Activated B cell treated with CpG ODN at 0.5 μM for 24 hours (primary cell): Measurements from ENCODE around the gene HIP1R. TPM values are rescaled to one million over a fixed set of nuclear protein-coding genes. Genes with fewer than 3 reads are reported as not detected.

ENCODE experiments used
- ATAC-seq: fragments of 200-7000 bp; cut with Tn5 transposase; one replicate; pipeline ENCODE4 v1.10.0; 2021; ENCODE audit warnings: low read depth, mild to moderate bottlenecking, moderate library complexity
- CTCF ChIA-PET: fragments of 350-600 bp; sonication (Branson Sonifier 250); formaldehyde crosslinking; loops from one replicate; lab custom pipeline; 2021; ENCODE audit warnings: antibody characterized with exemption; lab: Charles Lee
- POLR2A ChIA-PET: fragments of 350-600 bp; sonication (Branson Sonifier 250); formaldehyde crosslinking; loops from one replicate; lab custom pipeline; 2021; ENCODE audit warnings: antibody characterized with exemption; lab: Charles Lee
- DNase-seq: peaks from one replicate; pipeline ENCODE4 v3.0.0; 2022
- H3K27ac Mint-ChIP-seq: one replicate; pipeline ENCODE4 v1.8.0; 2020; ENCODE audit warnings: mixed read lengths
- H3K27me3 Mint-ChIP-seq: one replicate; pipeline ENCODE4 v1.8.0; 2021; ENCODE audit warnings: mixed read lengths
- H3K36me3 Mint-ChIP-seq: one replicate; pipeline ENCODE4 v1.8.0; 2021; ENCODE audit warnings: low read depth, mixed read lengths
- H3K4me1 Mint-ChIP-seq: one replicate; pipeline ENCODE4 v1.8.0; 2021; ENCODE audit warnings: mixed read lengths
- H3K4me3 Mint-ChIP-seq: one replicate; pipeline ENCODE4 v1.8.0; 2020; ENCODE audit warnings: mild to moderate bottlenecking, mixed read lengths
- H3K9me3 Mint-ChIP-seq: one replicate; pipeline ENCODE4 v1.8.0; 2020; ENCODE audit warnings: mixed read lengths
- intact Hi-C: fragments of 100-400 bp; cut with micrococcal nuclease; formaldehyde crosslinking; loops from one replicate; pipeline ENCODE4 v1.15.1; 2024
- total RNA-seq: library from RNA; stranded (reverse); gene quantifications from 2 replicates; pipeline ENCODE4 v1.2.3, GENCODE V29; 2022
- TF ChIP-seq, protein P1 (sequence below): fragments of 200-600 bp; IDR thresholded peaks from one replicate; pipeline ENCODE4 v1.8.0; 2022; ENCODE audit warnings: antibody characterized with exemption, mild to moderate bottlenecking

Gene HIP1R
- total RNA-seq, 1 donor from 2014 or later = 154 TPM

DNA sequence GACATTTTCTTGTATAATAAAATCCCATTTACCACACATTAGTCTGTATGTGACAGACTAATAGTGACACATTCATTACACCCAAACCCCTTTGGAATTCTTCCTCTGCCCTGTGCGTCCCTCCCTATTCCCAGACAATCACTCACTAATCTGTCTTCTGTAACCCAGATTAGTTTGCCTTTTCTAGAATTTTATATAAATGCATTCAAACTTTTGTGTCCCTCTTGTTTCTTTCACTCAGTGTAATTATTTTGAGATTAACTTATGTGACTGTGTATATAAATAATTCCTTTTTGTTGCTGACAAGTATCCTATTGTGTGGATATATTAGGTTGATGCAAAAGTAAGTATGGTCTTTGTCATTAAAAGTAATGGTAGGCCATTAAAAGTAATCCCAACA is 27.6 kb upstream of the HIP1R start:
- no peak overlapping the region for H3K4me3 Mint-ChIP-seq
- POLR2A ChIA-PET = no interaction called here
- H3K9me3 Mint-ChIP-seq = no peaks in the 10 kb centered on the region
- no peaks in the 10 kb centered on the region for H3K27me3 Mint-ChIP-seq
- DNase-seq = no peak
- no peak overlapping the region for H3K27ac Mint-ChIP-seq
- H3K36me3 Mint-ChIP-seq = no peaks in the 10 kb centered on the region
- TF ChIP-seq, protein P1, sequence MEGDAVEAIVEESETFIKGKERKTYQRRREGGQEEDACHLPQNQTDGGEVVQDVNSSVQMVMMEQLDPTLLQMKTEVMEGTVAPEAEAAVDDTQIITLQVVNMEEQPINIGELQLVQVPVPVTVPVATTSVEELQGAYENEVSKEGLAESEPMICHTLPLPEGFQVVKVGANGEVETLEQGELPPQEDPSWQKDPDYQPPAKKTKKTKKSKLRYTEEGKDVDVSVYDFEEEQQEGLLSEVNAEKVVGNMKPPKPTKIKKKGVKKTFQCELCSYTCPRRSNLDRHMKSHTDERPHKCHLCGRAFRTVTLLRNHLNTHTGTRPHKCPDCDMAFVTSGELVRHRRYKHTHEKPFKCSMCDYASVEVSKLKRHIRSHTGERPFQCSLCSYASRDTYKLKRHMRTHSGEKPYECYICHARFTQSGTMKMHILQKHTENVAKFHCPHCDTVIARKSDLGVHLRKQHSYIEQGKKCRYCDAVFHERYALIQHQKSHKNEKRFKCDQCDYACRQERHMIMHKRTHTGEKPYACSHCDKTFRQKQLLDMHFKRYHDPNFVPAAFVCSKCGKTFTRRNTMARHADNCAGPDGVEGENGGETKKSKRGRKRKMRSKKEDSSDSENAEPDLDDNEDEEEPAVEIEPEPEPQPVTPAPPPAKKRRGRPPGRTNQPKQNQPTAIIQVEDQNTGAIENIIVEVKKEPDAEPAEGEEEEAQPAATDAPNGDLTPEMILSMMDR = no peak
- H3K4me1 Mint-ChIP-seq = peaks cover 22% of the 10 kb centered on the region
- intact Hi-C loops = no loop called here
- CTCF ChIA-PET = interaction anchor here (1.6 kb wide), 1 partner anchor 27 kb away, joined by 5 read pairs; no protein-coding TSS in a partner anchor
- ATAC-seq = no peak

DNA sequence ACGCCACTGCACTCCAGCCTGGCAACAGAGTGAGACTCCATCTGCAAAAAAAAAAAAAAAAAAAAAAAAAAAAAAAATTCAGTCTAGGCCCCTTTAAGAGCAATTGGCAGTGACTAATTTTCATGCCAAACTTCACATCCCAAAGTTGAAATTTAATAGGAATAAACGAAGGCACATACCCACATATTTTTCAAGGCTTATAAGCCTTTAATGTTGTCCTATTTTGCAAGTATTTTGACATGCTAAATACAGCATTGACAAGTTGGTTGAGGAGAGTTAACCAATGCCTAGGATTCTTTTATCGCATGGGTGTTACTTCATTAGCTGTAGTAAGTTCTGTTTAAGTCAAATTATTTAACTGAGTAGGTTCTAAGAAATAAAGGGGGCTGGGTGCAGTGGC is 23.5 kb upstream of the HIP1R start:
- TF ChIP-seq, protein P1 = no peak
- DNase-seq (no peak), ATAC-seq (no peak)
- intact Hi-C loops = loop anchor here (2.0 kb wide), 1 partner anchor 15 kb away; no protein-coding TSS in a partner anchor
- Mint-ChIP-seq H3K4me1 (peaks cover 55% of the 10 kb centered on the region), H3K36me3 (no peaks in the 10 kb centered on the region), H3K27ac (peak overlapping the region; percentile 61), H3K27me3 (no peaks in the 10 kb centered on the region), H3K4me3 (peak overlapping the region; percentile 11), H3K9me3 (no peaks in the 10 kb centered on the region)
- ChIA-PET POLR2A (interaction anchor here (0.7 to 5.8 kb wide), 4 partner anchors 9 to 59 kb away, joined by 3 to 55 read pairs (median 7); partner anchors contain the start of gene HIP1R), CTCF (interaction anchor here (1.0 kb wide), 1 partner anchor 17 kb away, joined by 3 read pairs; no protein-coding TSS in a partner anchor)

- TF ChIP-seq, protein P1 = no peak
- no peaks in the 10 kb centered on the region for H3K36me3 Mint-ChIP-seq
- H3K27ac Mint-ChIP-seq = peak overlapping the region; percentile 98
- peak; percentile 54 for DNase-seq
- H3K27me3 Mint-ChIP-seq = no peaks in the 10 kb centered on the region
- peak overlapping the region; percentile 86 for H3K4me3 Mint-ChIP-seq
- intact Hi-C loops = loop anchor here (1.0 to 2.0 kb wide), 5 partner anchors 8 to 88 kb away; no protein-coding TSS in a partner anchor
- H3K9me3 Mint-ChIP-seq = no peaks in the 10 kb centered on the region
- H3K4me1 Mint-ChIP-seq = peaks cover 53% of the 10 kb centered on the region
- ChIA-PET CTCF (interaction anchor here (0.8 to 2.1 kb wide), 3 partner anchors 13 to 23 kb away, joined by 3 to 9 read pairs (median 7); partner anchors contain the start of gene HIP1R), POLR2A (interaction anchor here (0.7 to 5.8 kb wide), 7 partner anchors 13 to 1225 kb away, joined by 3 to 55 read pairs (median 7); partner anchors contain the start of gene HIP1R)
- peak; percentile 95 for ATAC-seq
These were observed 21.9 kb upstream of the HIP1R start for GRCh38 chr12:122813310-122813713.

DNA sequence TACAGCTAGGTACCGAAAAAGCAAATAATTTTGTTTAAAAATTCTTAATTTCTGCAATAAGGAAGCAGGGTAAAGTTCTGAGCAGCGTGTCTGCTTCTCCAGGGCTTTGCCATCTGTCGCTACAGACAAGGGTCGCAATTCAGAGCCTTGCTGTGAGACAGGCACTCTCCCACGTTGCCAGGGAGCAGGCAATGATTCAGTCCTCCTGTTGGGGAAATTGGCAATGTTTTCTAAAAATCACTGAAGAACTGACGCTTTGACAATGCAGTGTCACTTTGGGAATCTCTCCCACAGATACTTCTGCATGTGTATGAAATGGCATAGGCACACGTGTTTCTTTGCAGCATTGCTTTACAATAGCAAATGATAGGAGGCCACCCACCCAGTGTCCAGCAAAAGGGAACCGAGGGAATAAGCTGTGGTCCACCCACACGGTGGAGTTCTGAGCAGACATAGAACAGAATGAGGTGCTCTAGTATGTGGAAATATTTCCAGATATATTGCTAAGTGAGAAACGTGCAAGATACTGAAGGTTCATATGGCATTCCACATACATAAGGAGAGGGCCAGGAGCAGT is 16.0 kb upstream of the HIP1R start:
- intact Hi-C loops = no loop called here
- no peaks in the 10 kb centered on the region for H3K9me3 Mint-ChIP-seq
- H3K27me3 Mint-ChIP-seq = no peaks in the 10 kb centered on the region
- CTCF ChIA-PET = interaction anchor here (1.4 kb wide), 1 partner anchor 15 kb away, joined by 4 read pairs; no protein-coding TSS in a partner anchor
- TF ChIP-seq, protein P1 = no peak
- peak overlapping the region; percentile 95 for H3K27ac Mint-ChIP-seq
- no peaks in the 10 kb centered on the region for H3K36me3 Mint-ChIP-seq
- POLR2A ChIA-PET = interaction anchor here (1.3 to 1.7 kb wide), 2 partner anchors 17 kb away, joined by 3 to 7 read pairs; no protein-coding TSS in a partner anchor
- no peak overlapping the region for H3K4me3 Mint-ChIP-seq
- DNase-seq = no peak
- no peak for ATAC-seq
- H3K4me1 Mint-ChIP-seq = peaks cover 68% of the 10 kb centered on the region

DNA sequence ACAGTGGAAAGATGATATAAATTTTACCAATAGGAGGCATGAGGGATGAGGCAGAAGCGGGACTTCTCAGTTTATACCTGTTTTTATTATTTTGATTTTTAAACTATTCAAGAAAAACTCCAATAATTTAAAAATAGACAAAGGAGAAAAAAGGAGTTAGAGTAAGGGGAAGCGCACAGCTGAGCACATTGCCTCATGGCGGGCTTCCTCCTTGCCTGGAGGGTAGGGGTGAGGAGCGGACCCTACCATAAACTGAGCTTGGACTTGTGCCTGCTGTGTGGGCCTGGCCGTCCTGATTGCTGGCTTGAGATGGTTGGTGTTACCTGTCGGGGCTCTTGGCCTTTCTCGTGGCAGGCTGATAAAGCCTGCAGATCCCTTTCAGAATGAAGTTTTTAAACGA is 15.1 kb upstream of the HIP1R start:
- CTCF ChIA-PET = interaction anchor here (1.4 kb wide), 1 partner anchor 14 kb away, joined by 4 read pairs; no protein-coding TSS in a partner anchor
- DNase-seq (no peak), ATAC-seq (no peak)
- peak overlapping the region; percentile 60 for H3K4me3 Mint-ChIP-seq
- intact Hi-C loops = loop anchor here (1.0 to 5.0 kb wide), 3 partner anchors 16 to 318 kb away; partner anchors contain the start of gene ZCCHC8
- H3K4me1 Mint-ChIP-seq = peaks cover 63% of the 10 kb centered on the region
- no peaks in the 10 kb centered on the region for H3K27me3 Mint-ChIP-seq
- no peaks in the 10 kb centered on the region for H3K36me3 Mint-ChIP-seq
- peak overlapping the region; percentile 95 for H3K27ac Mint-ChIP-seq
- H3K9me3 Mint-ChIP-seq = no peaks in the 10 kb centered on the region
- TF ChIP-seq, protein P1 = no peak
- POLR2A ChIA-PET = interaction anchor here (0.6 to 3.2 kb wide), 6 partner anchors 12 to 52 kb away, joined by 4 to 7 read pairs (median 5); no protein-coding TSS in a partner anchor
